Activated CD8-positive, alpha-beta memory T cell treated with anti-CD3 and anti-CD28 coated beads, Interleukin-2, amount 50 U/mL, for 1 hour (primary cell): ENCODE measurements around the gene GNPDA1.

Source experiments
- DNase-seq: peaks from one replicate; pipeline ENCODE4 v3.0.0-alpha.2; 2020; ENCODE audit errors: extremely low read depth

Gene GNPDA1

DNA sequence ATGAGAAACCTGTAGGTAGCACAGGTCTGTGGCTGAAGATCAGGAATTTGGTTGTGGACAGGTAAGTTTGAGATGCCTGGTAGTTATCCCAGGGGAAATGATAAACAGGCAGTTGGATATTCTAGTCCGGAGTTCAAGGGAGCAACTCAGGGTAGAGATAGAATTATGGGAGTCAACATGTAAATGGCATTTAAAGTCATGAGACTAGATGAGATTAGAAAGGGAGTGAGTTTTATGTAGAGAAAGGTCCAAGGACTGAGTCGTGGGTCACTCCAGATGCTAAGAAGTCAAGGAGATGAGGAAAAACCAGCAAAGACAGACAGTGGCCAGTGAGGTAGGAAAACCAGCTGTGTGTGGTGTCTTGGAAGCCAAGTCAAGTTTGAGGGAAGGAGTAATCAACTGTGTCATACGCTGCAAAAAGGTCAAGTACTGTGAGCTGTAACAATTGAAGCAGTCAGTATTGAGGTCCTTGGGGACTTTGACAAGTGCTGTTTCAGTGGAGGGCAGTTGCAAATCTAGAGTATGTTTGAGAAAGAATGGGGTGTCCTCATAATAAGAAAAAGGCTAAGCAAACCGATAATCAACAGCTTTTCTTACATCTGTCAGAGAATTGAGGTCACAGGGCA lies 18.2 kb downstream of the GNPDA1 start:
- DNase-seq = no peak

DNA sequence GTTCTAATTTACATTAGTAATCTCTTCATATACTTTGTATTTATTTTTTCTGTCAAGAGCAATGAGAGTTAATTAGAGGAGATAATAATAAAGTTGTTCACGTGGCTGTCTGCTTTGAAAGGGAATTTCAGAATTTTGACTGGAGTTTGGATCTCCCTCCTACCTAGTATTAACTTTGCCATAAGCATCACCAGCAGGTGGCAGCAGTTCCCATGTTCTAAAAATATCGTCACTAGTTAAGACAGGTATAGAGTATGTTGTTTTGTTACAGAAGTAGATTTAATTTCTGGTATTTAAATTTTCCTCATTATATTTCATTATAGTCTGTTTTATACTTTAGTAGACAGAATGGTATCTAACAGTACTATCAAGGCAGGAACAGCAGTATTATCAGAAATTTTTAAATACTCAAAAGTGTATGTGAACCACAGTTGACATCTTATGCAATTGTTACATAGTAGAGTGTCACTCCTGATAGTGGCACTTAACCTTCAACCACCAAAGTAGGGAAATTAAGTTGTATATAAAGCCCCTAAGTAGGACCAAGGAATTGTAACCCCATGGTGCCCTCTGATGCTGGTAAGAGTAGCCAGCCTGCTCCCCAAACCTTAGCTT lies 20.4 kb downstream of the GNPDA1 start:
- DNase-seq = peak; percentile 52

DNA sequence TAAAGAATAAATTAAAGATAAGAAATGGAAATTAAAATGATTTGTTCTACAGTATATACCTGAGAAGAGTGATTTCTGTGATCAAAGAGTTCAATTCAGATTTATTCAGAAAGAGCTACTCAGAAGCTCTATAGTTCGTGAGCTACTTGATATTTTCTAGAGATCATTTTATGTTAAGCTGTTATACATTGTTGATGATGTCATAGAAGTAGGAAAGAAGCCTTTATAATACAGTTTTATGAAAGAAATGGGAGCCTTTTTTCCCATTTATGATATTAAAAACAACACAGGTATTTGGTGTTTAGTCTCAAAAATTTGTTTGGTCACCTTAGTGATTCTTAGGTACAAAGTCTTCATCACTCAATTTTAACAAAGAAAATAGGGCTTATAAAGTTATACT lies 23.1 kb downstream of the GNPDA1 start:
- no peak for DNase-seq

DNA sequence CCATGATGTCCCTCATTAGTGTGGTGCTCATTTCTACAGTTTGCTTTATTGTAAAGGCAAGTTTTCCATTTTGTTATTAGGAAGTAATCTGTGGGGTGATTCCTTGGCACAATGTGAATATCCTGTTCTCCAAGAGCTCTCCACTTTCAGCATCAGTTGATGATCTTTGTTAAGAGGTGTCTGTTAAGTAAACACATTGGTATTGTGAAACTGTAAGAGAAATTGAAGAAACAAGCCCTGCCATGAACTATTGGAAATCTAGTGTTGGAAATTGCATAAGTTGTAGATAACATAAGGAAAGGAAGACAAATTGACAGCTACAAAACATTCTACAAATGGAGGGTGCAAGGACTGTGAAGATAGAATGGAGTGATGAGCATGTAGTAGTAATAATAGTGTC lies 26.8 kb downstream of the GNPDA1 start:
- no peak for DNase-seq

DNA sequence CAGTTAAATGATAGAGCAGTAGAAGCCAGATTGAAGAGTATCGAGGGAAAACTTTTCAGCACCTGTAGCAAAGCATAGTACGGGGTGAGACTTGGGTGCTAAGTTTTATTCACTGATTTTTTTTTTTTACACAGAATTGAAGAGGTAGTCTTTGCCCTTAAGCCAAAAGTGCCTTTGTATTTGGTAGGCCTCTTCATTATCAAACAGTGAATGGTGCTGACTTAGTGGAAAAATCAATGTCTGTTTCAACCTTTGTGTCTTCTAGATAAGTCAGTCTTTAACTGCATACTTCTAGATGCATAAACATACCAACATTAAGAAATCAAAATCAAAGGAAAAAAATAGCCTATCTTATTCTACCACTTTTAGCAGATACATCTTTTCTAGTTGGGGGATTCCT lies 30.2 kb downstream of the GNPDA1 start:
- DNase-seq = no peak

DNA sequence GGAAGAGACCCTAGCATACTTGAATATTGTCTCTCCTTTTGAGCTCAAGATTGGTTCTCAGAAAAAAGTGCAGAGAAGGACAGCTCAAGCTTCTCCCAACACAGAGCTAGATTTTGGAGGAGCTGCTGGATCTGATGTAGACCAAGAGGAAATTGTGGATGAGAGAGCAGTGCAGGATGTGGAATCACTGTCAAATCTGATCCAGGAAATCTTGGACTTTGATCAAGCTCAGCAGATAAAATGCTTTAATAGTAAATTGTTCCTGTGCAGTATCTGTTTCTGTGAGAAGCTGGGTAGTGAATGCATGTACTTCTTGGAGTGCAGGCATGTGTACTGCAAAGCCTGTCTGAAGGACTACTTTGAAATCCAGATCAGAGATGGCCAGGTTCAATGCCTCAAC lies 34.4 kb downstream of the GNPDA1 start:
- no peak for DNase-seq

DNA sequence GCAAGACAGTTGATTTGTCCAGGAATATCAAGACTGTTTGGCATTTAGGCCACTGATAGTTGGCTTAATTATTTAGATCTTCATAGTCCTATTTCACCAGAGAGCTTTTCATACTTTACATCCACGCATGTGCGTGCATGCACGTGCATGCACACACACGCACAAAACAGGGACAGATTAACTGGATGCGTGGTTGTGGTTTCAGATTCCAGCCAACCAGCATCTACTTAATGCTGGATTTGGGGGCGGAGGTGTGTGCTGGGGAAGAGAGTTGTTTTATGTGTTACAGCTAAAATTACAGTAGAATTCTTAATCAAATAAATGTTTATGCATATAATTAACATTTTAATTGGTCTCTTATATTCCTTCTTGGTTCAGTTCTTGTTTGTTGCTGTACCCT lies 36.7 kb downstream of the GNPDA1 start:
- no peak for DNase-seq

DNA sequence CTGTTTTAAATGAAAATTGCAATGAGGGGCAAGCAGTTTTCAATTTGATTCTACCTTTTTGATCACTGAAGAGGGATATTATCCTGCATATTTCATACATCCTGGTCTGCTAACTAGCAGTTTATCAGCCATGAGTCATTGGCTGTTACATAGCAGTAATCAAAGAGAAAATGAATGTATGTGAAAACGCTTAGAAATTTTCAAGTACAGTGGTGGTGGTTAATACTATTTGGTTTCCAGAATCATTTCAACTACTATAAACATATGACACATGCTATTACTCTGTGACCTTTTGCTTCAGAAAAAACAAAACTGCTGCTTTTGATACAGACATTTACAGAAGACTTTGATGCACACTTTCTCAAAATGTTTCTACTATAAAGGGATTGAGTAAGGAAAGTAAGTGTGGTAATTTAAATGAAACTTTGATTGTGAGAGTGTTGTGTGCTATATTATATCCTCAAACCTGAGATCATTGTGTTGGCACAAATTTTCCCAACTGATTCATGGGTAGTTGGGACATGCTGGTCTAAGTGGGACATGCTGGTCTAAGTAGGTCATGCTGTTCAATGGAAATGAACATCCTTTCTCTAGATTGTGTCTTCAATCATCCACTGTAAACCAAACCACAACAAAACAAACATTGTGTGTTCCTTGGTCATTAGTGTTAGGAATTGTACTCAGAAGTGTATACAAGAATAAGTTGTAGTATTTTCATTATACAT lies 38.8 kb downstream of the GNPDA1 start:
- no peak for DNase-seq

DNA sequence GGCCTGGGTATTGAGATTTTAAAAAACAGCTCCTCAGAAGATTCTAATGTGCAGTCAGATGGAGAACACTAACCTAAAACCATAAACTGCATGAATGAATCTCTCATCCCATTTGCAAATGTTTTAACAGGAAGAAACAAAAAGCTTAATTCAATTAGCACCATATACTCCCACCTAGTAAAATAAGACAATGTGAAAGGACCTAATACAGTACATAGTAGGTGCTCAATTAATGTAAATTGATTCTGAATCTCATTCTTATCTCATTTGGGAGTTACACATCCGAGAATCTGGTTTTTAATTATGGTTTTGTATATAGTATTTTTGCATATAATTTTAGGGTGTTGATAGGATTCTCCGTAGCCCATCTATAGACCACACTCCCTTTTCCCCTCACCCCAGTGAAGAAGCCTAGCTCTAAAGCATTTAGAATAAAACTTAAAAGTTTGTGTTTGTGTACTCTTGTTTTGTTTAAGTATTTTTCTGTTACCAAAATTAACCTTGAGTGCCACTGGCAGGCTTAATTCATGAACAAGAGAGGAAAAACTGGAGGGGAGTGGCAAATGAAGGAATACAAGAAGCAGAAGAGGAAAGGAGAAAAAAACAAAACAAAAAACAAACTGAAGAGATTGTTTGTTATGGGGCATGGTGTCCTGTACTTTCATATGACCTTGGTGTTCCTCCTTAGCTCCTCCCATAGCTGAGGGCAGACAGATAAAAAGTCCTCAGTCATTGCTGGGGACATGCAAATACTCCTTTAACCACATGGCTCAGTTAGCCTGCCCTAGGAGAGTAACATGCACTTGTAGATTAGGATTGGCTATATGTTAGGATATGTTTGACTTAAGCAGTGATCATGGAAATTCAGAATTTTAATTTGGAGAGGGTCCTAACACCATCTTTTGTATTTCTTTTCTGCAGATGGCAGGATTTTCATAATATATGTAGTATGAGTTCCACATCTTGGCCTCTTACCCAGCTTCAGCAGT lies 42.8 kb downstream of the GNPDA1 start:
- no peak for DNase-seq

DNA sequence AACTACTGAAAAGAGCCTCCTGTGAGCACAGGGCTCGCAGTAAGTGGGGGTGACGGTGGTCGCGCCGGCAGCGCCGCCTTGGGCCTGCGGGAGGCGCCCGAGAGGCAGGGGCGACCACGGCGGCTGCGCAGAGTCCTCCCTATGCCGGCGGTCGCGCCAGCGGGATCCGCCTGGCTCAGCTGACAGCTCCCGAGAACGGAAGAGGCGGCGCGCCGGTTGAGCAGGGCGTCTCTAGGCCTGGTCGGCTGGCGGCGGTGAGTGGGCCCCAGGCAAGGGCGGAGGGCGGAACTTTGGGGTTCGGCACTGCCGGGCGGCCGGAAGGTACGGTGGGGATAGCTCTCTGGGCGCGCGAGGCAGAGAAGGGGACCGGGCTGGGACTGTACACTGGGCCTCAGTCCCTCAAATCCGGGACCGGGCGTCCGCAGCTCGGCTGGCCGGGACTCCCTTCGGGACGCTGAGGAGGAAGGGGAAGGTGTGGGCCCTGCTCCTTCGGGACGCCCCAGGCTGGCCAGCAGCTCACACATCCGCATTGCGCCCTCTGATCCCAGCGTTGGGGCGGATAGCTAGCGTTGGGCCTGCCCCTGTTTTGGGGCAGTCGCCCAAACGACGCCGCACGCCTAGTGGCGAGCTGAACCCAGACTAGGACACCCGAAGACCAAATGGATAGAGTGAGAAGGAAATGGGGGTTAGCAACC lies 43.8 kb downstream of the GNPDA1 start, which contains the start of gene RNF14:
Gene RNF14, plus strand, starts transcription at position 192 of the 695 bp plus-strand sequence. CDS start 4,484 bp downstream, outside the sequence.
- DNase-seq = peak; percentile 74

DNA sequence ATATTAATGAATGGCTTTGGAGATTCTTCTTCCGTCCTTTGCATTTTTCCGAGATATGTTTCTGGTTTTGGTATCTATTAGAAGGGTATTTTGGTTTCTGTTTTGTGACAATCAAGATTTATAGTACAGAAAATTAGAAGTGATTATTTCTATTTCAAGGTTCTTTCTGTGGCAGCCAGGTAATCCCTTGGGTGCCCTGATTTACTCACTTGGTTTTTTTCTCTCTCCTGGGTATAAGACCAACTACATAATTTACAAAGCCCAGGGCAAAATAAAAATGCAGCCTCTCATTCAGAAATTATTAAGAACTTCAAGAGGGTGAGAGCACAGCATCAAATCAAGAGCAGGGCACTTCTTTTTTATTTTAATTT lies 45.9 kb downstream of the GNPDA1 start:
- no peak for DNase-seq

DNA sequence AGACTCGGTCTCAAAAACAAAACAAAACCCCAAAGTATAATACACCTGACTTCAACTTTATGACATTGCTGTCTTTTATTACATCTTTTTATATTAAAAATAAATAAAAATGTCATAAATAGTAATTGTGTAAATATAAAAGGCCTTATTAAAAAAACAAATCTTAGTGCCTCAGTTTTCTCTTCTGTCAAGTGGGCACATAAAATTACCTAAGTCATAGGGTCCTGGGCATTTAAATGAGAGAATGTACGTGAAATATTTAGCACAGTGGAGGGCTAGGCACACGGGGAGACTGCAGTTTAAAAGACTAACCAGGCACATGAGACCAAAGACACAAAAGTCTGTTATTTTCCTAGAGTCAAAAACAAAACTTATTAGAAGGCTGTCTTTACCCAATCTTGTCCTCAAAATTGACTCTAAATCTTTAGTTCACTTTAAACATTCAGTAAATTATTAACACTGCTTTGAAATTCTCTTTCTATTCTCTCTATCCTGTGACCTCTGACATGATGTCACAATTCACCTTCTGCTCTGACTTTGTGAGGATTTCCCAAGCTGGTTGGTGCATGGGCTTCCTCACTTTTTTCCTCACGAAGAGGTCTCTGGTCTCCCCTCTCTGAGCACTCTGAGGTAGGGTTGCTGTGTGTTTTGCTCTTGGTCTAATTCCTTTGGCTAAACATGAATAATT lies 46.4 kb downstream of the GNPDA1 start:
- DNase-seq = no peak

DNA sequence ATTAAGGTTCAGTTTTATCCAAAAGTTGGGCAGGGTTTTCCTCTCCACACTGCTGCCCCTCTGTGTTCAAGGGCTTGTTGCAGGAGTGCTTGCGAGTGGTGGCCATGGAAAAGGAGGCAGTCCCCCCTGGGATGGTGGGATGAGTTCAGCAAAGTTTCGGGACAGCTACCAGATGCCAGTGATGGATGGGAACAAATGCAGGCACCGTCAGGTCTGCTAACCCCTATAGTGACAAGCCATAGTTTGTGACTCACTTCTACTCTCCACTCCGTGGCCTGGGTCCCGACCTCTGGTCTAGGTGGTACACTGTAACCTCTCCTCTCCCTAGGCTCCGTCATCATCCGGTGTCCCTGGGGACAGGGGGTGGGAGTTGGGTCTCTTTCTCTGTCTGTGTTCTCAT lies 47.8 kb downstream of the GNPDA1 start:
- DNase-seq = no peak

DNA sequence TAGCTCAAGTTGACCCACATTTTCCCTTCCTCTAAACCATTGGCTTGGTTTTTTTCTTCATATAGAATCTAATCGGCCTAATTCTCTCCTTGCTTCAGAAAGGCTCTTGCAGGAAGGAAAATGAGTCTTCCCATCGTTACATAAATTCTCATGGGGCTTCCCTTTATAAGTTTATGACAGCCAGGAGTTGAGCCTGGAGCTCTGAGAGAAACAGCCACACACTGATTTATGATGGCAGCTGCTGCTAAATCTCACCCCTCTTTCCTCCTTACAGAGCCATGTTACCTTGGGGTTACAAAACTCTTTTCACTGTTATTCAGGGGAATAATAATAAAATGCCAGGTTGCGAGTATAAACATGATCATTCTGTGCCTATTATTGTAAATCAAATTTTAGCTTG lies 49.1 kb downstream of the GNPDA1 start:
- no peak for DNase-seq

DNA sequence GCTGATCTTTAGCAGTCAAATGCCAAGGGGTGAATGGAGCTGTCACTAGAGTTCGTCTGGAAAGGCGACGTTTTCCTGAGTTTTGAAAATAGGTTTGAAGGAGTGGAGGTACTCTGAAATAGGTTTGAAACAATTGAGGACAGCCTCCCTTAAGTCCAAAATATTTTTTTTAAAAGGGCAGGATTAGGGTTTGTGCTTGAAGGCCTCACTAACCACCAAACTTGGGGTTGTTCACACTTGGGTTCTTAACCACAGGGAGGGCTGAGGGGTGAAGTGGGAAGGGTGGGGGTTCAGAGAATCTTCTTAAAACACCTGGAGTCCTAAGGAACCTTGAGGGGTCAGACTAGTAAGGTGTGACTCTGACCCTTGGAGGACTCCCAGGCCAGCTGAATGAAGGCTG lies 51.4 kb downstream of the GNPDA1 start:
- no peak for DNase-seq

DNA sequence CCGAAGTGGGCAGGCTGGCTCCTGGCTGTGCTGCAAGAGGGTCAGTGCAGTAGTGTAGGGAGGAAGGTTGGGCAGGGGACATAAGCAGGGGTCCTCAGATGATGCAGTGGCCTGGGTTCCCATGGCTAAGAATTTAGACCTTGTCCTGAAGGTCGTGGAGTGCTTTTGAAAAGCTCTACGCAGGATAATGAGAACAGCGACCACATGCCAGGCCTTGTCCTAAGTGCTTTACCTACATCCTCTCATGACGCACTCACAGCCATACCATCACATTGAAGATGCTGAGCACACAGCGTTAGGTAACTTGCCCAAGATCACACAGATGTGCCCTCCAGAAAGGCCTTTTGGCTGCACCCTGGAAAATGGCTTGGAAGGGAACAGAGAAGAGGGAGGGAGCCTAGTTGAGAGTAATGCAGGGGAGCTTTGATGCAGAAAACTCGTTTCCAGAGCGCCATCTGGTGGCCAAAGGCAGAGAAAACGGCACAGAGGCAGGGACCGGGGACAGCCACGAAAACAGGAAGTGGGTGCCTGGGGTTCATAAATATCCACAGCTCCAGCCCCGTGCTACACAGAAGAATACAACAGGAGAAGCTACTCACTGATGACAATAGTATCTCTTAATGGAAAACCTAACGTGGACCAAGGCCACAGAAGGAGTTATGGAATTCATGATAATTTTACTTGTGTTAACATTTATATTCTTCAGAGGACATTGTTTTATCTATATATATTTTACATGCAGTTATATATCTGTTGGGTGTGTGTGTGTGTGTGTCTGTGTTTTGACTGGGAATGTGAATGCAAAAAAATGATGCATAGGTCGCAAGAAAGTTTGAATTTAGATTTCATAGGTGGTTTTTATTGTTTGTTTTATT lies 52.1 kb downstream of the GNPDA1 start:
- peak; percentile 70 for DNase-seq

DNA sequence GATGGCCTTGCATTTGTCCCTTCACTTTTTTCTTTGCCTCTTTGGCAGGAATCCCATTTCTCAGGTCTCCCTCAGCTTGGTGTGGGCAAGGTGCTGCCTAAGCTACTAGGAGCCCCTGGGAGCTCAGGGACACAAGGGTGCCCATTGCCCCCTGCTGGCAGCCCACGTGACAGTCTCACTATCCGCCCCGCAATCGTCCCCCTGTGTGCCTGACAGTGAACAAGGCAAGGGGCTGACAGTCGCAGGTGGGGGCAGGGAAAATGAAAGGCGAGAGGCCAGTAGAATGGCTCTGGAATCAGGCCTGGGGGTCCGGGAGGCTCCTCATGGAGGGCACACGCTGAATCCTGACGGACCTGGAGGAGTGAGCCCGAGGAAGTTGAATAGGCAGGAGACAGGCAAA lies 52.8 kb downstream of the GNPDA1 start:
- DNase-seq = no peak

DNA sequence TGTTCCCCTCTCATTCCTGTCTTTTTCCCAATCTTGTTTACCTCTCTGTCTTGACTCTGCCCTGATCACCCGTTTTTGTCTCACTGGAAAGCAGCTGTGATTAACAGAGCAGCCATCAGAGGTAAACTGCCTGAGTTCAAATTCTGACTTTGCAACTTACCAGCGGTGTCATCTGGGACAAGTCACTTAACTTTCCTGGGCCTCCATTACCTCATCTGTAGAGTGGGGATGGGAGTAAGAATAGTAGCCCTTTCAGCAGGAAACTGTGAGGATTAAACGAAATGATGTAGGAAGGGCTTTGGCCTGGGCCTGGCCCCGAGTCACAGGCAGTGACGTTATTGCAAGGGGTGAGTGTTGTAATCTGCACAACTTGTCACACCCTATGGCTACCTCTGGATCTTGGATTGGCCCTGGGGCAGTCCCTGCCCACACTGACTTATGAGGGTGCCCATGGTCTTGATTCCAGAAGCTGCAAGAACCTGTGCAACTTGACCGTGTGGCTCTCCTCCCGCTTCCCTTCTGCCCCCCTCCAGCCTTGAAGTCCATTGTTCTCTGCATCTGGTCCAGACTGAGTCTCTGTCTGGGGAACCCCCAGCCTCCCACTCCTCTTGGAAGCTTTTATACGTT lies 54.2 kb downstream of the GNPDA1 start:
- DNase-seq = no peak

DNA sequence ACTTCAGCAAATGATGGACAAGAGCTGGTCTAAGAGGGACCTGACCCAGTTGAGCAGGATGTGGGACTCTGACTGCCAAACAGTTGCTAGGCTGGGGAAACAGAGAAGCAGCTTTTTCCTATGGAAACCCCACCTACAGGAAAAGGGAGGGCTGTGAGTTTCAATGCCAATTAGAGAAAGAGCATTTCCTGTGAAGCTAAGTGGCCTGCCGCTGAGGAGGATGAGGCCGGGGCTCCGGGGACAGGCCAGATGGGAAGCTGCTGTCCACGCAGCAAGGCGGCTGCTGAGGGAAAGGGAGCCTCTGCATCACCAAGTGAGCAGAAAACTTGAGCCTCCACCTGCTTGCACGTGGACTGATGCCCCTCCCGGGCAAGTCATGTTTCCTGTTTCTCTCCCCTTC lies 54.7 kb downstream of the GNPDA1 start, which contains the start of gene PCDH12:
Gene PCDH12, minus strand, starts transcription at position 90 of the 400 bp plus-strand sequence. CDS start 351 bp downstream, outside the sequence.
- DNase-seq = no peak
